Spleen (tissue), 7 donors: ENCODE data around the gene FBXO3.

Source experiments
- CTCF ChIP-seq, 11 experiments: fragments of 200-600 bp in 7 of 11; fragments of 450-650 bp in 4 of 11; sonication (generic) in 4 of 11; IDR thresholded peaks in 8 of 11; conservative IDR thresholded peaks in 3 of 11; 1 replicate in 7 of 11; 2 replicates in 4 of 11; pipeline versions ENCODE4 v1.4.0 to v1.8.0; 2016 to 2021; ENCODE audit warnings: antibody characterized with exemption in 11 of 11, inconsistent platforms in 4 of 11, mild to moderate bottlenecking in 1 of 11
- POLR2A ChIP-seq, 3 donors: fragments of 450-650 bp; IDR thresholded peaks; one replicate each; pipeline ENCODE4 v1.5.1; 2017; ENCODE audit warnings: antibody characterized with exemption in 3 of 3, mild to moderate bottlenecking in 1 of 3
- POLR2AphosphoS5 ChIP-seq, 3 donors: sonication (generic); formaldehyde crosslinking; IDR thresholded peaks; one replicate each; pipeline ENCODE4 v1.5.1; 2017; ENCODE audit warnings: antibody characterized with exemption in 3 of 3
- donor health status: DM: no; HTN: no; CAD: no; lungs with moderate emphysema.
- donor health status: DM: no; HTN: no; CAD: no.
- donor health status: DM: no; HTN: no; CAD: no.

- TF ChIP-seq CTCF (IDR thresholded peaks at IDR 0.05 in 8 of 11, conservative IDR thresholded peaks at IDR 0.05 in 3 of 11) (no peak), POLR2AphosphoS5 (IDR thresholded peaks at IDR 0.05) (no peak), POLR2A (IDR thresholded peaks at IDR 0.05) (no peak)
Observed at GRCh38 chr11:33772300-33772699, 2.0 kb downstream of the FBXO3 start.
